HG03064 (cell line): ENCODE data around the gene HIVEP3.
"Not testable (repeated sequence)": the region's sequence is repeated elsewhere in the genome, so short reads cannot be mapped to it uniquely, and the experiment has no call there.

Source experiments
- ATAC-seq: cut with Tn5 transposase; IDR thresholded peaks from one replicate; pipeline ENCODE4 v1.9.1; 2021; ENCODE audit warnings: low read depth; ENCODE audit not compliant: unreplicated experiment

The HIVEP3 gene

GRCh38 chr1:41918450-41919043, at the start of gene HIVEP3:
TSS of gene HIVEP3 (minus strand) at chr1:41918922.
- ATAC-seq, result no peak

GRCh38 chr1:41964400-41964799, 45.7 kb upstream of the HIVEP3 start:
- no peak for ATAC-seq

GRCh38 chr1:41963636-41964035, 44.9 kb upstream of the HIVEP3 start:
- no peak for ATAC-seq

- no peak for ATAC-seq
Observed at GRCh38 chr1:41958015-41958673, 39.4 kb upstream of the HIVEP3 start.

GRCh38 chr1:41957568-41957967, 38.8 kb upstream of the HIVEP3 start:
- no peak for ATAC-seq

GRCh38 chr1:41955461-41956159, 36.9 kb upstream of the HIVEP3 start:
- ATAC-seq, result no peak

GRCh38 chr1:41954533-41954944, 35.8 kb upstream of the HIVEP3 start:
- no peak for ATAC-seq

- no peak for ATAC-seq
Observed at GRCh38 chr1:41953291-41953690, 34.6 kb upstream of the HIVEP3 start.

- no peak for ATAC-seq
Observed at GRCh38 chr1:41952208-41952607, 33.5 kb upstream of the HIVEP3 start.

- not testable (repeated sequence) for ATAC-seq
Observed at GRCh38 chr1:41951492-41951891, 32.8 kb upstream of the HIVEP3 start.

- ATAC-seq, result no peak
Observed at GRCh38 chr1:41950820-41951219, 32.1 kb upstream of the HIVEP3 start.

GRCh38 chr1:41945946-41946345, 27.2 kb upstream of the HIVEP3 start:
- ATAC-seq, result not testable (repeated sequence)

- ATAC-seq, result no peak
Observed at GRCh38 chr1:41943717-41944116, 25.0 kb upstream of the HIVEP3 start.

GRCh38 chr1:41942278-41942677, 23.6 kb upstream of the HIVEP3 start:
- ATAC-seq, result no peak

- ATAC-seq, result no peak
Observed at GRCh38 chr1:41941381-41941780, 22.7 kb upstream of the HIVEP3 start.

GRCh38 chr1:41939194-41939593, 20.5 kb upstream of the HIVEP3 start:
- no peak for ATAC-seq

- ATAC-seq, result no peak
Observed at GRCh38 chr1:41936107-41936506, 17.4 kb upstream of the HIVEP3 start.

- no peak for ATAC-seq
Observed at GRCh38 chr1:41935226-41935625, 16.5 kb upstream of the HIVEP3 start.

- ATAC-seq, result no peak
Observed at GRCh38 chr1:41933106-41933505, 14.4 kb upstream of the HIVEP3 start.

GRCh38 chr1:41931578-41931977, 12.9 kb upstream of the HIVEP3 start:
- ATAC-seq, result no peak

- ATAC-seq, result no peak
Observed at GRCh38 chr1:41927118-41927517, 8.4 kb upstream of the HIVEP3 start.

- no peak for ATAC-seq
Observed at GRCh38 chr1:41925712-41926111, 7.0 kb upstream of the HIVEP3 start.
